ENCODE data around the gene ESYT2. TPM values are rescaled to one million over a fixed set of nuclear protein-coding genes. Genes with fewer than 3 reads are reported as not detected.

Gene ESYT2
- total and polyA plus RNA-seq, 9 of the 15 experiments (the other 6 are each of a cell fraction or from before 2014, with no cell fraction given) = 5.8 to 86.9 (median 64.7) TPM

GRCh38 chr7:158782761-158783401 is 46.4 kb downstream of the ESYT2 start (continued):
- TF ChIP-seq SNIP1 (IDR thresholded peaks at IDR 0.05; ENCODE audit: low read depth) (no peak), ZBTB33 (CRISPR knock-in tag; IDR thresholded peaks at IDR 0.05) (peak; percentile 89)

- H4K20me1 ChIP-seq (replicated peaks; ENCODE audit: control insufficient read depth, insufficient read depth, low read length) = no peaks in the 10 kb centered on the region
- H3K27ac ChIP-seq (ENCODE audit: extremely low read depth, low read depth, low read length) = no peak overlapping the region
- peaks cover 25% of the 10 kb centered on the region; the same call in 2 of the 3 replicates for H3K79me2 ChIP-seq (ENCODE audit: control insufficient read depth, insufficient read depth, low read length)
- FAIRE-seq (no peak), ATAC-seq (no peak), DNase-seq (ENCODE audit: extremely low read depth in 1 of 4, low spot score in 3 of 4) (no peak)
- H3K36me3 ChIP-seq (ENCODE audit: control insufficient read depth, insufficient read depth, low read length) = peaks cover 84% of the 10 kb centered on the region
- WGBS (ENCODE audit: insufficient coverage, low coverage, missing lambda C conversion rate) = 89% methylated on average over 17 of the region's 17 CpGs
- no peak overlapping the region for H3K4me3 ChIP-seq
- CTCF ChIA-PET (ENCODE audit: low intra/inter-chr PET ratio) = no interaction called here
- POLR2A ChIA-PET = interaction anchor here (0.5 kb wide), 1 partner anchor 26 kb away, joined by 3 read pairs; no protein-coding TSS in a partner anchor
- no TSS peak for BruUV-seq (replicated peaks)
- H3K4me2 ChIP-seq (ENCODE audit: insufficient read depth, low read length) = no peak overlapping the region
- intact Hi-C loops (cut with micrococcal nuclease) (no loop called here), in situ Hi-C loops (cut with MboI) (no loop called here)
- no peak overlapping the region for H2AFZ ChIP-seq (ENCODE audit: low read depth, low read length)
- H3K27me3 ChIP-seq (ENCODE audit: control insufficient read depth in 2 of 2, insufficient read depth in 2 of 2, low read length in 2 of 2) = no peaks in the 10 kb centered on the region; a peak in 1 of 5 replicates
- peaks cover 17% of the 10 kb centered on the region for H3K9me3 ChIP-seq (replicated peaks; ENCODE audit: control insufficient read depth, insufficient read depth, low read depth, low read length)
- H3K4me1 ChIP-seq (replicated peaks in 1 of 2; ENCODE audit: control insufficient read depth in 2 of 2, insufficient read depth in 2 of 2, low read length in 2 of 2) = peaks cover 0 to 11% of the 10 kb centered on the region in 2 experiments; a peak in 4 of 5 replicates
- H3K9me1 ChIP-seq (ENCODE audit: control insufficient read depth, insufficient read depth, low read length) = no peaks in the 10 kb centered on the region
- H3K9ac ChIP-seq (ENCODE audit: insufficient read depth in 1 of 2, low read depth in 2 of 2, low read length in 2 of 2) = no peak overlapping the region
- TF ChIP-seq EHMT2 (IDR thresholded peaks at IDR 0.05) (0 out of 2 replicates have a peak, but pooled peaks have one; percentile 23), ZBTB9 (CRISPR knock-in tag; IDR thresholded peaks at IDR 0.05) (no peak), MYNN (IDR thresholded peaks at IDR 0.05) (0 out of 2 replicates have a peak, but pooled peaks have one; percentile 34), MYNN (CRISPR knock-in tag; IDR thresholded peaks at IDR 0.05) (no peak), NKRF (IDR thresholded peaks at IDR 0.05; ENCODE audit: borderline replicate concordance) (no peak), IRF9 (tag; IDR thresholded peaks at IDR 0.05) (no peak), TAL1 (IDR thresholded peaks at IDR 0.05) (no peak)
These were observed 47.2 kb downstream of the ESYT2 start for GRCh38 chr7:158781974-158782664.

All from K562 (cell line).